GM19043 (cell line): ENCODE measurements around the gene CROCC2.

Experiments used
- ATAC-seq: cut with Tn5 transposase; IDR thresholded peaks from one replicate; pipeline ENCODE4 v1.9.1; 2021; ENCODE audit warnings: low read depth; ENCODE audit not compliant: unreplicated experiment

The CROCC2 gene

DNA sequence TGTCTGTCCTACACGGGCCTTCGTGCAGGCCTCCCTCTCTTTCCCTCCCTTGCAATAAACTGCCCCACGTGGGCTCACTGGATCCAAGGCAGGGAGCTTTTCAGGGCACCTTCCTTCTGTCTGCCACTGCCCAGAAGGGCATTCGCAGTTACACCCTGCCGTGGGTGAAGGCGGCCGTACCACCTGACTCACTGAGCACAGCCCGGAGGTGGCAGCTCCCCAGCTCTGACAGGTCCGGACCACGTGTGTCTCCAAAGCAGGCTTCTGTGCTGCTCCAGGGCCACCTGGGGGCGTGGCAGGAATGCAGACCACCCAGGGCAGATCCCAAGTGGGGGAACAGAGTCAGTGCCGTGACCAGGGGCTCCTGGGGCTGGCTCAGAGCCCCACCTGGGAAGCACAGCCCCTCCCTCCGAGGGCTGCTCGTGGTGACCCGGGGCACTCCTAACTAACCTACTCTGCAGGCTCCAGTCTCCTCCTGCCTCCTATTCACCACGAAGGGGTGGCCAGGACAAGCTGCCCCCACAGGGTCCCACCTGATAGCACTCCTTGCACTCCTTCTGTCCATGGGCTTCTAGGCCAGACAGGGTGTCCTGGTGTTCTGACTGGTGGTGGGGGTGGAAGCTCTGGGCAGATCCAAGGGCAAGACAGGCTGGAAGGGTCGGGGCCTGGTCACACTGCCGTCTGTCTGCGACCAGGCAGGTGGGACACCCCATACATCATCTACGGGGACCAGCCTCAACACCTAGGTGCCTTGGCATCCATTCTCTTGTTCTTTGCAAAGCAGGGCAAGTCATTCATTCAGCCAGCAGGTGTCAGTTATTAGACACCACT, 102.0 kb downstream of the CROCC2 start:
- ATAC-seq: no peak

DNA sequence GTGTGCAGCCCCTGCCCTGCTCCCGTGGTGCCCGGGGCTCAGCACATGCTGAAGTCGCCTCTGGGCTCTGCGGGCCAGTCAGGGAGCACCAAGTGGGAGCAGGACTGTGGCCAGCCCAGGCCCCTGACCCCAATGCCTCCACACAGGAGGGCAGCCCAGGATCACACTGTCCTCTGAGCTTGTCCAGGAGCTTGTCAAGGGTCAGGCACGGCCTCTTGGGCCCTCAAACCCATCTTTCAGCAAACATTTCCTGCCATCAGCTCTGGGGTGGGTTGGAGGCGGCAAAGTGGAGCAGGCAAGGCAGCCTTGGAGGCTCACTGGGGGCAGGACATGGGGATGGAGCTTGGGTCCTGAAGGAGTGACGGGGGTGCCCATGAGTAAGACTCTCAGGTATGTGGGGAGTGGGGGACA, 102.6 kb downstream of the CROCC2 start:
- no peak for ATAC-seq

DNA sequence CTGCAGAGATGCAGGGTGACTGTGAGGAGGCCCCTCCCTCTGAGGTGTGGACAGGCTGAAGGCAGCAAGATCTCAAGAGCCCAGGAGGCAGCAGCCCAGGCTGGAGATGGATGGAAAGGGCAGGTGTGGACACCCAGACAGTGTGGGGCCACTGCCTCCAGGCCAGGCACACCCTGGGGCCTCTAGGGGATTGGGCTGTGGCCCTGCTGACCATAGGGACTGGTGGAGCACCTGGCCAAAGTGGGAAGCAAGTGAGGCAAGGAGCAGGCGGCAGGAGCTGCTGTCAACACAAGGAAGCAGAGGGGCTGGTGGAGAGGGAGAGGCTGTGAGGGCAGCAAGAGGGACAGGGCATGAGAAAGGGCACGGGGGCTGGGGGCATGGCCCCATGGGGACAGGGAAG, 103.1 kb downstream of the CROCC2 start:
- ATAC-seq: no peak

DNA sequence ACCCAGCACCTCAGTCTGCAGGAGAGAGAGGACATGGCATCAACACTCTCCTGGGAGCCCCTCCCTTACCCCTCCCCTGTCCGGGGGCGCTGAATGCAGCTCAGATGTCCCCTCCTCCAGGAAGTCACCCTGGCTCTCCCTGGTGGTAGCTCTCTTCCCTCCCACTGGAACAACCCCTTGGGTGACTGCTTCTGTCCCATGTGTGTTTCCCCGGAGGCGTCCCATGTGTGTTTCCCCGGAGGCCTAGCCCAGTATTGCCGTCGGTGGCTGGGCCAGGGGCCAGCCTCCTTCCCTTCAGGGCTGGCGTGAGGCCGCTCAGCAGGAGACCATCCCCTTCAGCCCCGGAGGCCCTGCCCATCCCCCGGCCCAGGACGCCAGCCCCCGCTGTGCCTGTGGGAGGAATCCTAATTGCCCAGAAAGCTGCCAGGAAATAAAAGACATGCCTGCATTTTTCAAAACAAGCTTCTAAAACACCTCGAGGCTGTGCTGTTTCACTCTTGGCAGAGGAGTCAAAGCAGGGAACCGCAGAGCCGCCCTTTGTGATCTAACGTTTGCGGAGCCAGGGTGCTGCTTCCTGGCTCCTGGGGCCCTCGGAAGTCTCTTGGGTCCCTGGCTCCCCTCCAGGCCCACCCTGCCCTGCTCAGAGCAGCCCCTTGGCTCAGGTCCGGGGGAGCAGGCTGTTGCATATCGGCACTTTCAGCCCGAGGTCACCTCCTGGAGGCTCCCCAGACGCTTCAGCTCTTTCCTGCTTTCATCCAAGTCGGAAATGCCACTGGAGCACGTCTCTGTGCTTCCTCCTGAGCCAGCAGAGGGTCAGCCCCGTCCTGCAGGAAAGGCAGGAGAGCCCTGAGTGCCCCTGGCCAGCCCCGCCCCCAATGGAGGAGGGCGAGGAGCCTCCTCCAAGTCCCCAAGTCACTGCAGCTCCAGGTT, 103.7 kb downstream of the CROCC2 start:
- ATAC-seq: no peak

DNA sequence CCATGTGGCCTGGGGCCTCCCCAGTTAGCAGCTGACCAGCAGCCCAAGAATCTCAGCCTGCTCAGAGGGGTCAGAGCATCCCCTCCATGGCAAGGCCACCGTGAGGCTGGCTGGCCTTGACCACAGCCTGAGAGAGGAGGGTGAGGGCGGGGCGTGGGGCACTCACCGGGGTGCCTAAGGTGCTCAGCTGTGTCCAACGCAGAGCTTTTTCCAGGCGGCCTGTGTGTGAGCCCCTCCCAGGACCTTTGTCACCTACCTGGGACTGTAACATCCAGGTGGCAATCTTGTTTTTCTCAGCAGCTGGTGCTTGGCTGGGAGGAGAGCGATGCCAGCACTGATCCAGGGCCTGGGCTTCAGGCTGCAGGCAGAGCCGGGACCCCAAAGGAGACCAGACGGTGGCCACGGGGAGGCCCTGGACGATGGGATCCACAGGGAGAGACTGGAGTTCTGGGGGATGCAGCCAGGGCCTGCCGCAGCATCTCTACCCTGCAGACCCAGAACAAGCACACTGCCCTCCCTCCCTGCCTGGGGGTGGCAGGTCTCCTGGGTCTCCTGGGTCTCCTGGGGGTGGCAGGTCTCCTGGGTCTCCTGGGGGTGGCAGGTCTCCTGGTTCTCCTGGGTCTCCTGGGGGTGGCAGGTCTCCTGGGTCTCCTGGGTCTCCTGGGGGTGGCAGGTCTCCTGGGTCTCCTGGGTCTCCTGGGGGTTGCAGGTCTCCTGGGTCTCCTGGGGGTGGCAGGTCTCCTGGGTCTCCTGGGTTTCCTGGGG, 104.6 kb downstream of the CROCC2 start:
- ATAC-seq: no peak

DNA sequence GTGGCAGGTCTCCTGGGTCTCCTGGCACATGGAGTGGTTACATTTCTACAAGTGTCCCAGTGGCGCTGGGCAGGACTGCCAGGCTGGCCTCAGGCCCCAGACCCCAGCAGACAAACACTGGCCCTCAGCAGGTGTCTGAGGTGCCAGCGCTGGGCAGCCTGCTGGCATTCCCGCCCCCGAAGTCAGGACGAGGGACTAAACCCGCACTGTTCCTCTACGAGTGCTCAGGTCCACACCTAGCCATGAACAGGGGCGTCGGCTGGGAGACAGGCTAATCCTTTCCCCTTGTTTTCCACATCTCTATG, 105.1 kb downstream of the CROCC2 start:
- no peak for ATAC-seq

DNA sequence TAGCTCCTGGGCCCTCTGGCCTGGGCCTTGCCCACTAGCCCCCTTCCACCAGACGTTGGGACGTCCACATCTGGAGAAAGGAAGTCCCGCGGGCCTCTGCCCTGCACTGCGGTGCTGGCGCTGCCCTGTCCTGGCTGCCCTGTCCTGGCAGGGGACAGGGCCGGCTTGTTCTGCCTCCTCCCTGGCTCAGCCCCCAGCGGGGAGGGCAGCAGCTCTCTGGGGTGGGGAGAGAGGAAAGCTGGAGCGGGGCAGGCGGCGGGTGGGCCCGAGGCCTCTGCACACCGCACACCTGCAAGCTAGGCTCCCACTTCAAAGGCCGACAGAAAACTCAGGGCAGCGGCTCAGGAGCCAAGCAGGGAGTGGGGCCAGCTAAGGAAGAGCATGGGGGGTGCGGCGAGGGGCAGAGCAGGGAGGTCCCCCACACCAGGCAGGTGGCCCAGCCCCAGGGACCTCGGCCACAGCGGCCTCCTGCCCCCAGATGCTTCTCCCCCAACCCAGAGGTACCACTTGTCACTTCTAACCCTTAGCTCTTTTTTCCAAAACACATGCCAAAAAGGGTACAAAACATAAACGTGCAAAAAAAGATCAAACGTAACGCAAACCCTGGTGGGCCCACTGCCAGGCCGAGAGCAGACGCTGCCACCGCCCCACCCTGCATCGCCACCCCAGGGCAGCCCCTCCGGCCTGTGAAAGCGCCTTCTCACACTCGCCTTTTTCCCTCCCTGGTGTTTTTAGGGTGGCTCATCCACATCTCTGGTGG, 105.8 kb downstream of the CROCC2 start:
- no peak for ATAC-seq

DNA sequence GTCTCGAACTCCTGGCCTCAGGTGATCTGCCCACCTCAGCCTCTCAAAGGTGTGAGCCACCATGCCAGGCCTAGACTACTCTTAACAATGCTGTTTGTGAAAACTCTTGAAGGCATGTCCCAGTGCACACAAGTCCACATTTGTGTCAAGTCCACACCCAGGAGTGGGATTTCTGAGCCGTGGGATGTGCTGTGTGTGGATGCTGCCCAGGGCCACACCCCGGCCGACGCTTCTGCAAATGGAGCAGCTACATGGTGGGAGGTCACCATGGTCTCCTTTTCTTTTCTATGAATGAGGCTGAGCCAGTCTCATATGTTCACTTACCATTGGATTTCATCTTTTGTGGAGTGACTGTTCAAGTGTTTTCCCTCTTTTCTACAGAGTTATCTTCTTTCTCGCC, 108.1 kb downstream of the CROCC2 start:
- no peak for ATAC-seq

DNA sequence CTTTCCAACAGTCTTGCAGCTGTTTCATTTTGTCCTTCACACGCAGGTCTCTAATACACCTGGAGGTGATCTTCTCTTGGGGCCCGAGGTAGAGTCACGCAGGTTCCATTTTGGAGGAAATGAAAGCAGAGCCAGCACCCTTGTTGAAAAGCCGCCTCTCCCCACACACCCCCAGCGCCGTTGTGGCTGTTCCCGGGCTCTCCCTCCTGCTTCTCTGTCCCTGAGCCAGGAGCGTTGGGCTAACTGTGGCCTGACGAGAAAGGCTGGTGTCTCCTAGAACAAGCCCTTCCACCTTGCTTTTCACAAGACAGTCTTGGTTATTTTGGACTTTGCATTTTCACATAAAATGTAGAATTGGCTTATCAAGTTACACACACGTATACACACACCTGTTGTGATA, 108.6 kb downstream of the CROCC2 start:
- ATAC-seq: no peak

DNA sequence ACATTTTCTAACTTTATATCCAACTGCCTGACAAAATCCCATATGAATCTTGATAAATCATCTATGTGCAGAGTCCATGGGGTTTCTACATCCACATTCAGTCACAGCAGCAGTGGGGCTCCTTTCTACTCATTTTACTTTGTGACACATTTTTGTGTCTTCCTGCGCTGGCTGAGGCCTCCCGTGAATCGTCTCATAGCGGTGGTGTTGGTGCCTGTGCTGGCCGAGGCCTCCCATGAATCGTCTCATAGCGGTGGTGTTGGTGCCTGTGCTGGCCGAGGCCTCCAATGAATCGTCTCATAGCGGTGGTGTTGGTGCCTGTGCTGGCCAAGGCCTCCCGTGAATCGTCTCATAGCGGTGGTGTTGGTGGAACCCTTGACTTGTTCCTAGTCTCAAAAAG, 109.3 kb downstream of the CROCC2 start:
- no peak for ATAC-seq

DNA sequence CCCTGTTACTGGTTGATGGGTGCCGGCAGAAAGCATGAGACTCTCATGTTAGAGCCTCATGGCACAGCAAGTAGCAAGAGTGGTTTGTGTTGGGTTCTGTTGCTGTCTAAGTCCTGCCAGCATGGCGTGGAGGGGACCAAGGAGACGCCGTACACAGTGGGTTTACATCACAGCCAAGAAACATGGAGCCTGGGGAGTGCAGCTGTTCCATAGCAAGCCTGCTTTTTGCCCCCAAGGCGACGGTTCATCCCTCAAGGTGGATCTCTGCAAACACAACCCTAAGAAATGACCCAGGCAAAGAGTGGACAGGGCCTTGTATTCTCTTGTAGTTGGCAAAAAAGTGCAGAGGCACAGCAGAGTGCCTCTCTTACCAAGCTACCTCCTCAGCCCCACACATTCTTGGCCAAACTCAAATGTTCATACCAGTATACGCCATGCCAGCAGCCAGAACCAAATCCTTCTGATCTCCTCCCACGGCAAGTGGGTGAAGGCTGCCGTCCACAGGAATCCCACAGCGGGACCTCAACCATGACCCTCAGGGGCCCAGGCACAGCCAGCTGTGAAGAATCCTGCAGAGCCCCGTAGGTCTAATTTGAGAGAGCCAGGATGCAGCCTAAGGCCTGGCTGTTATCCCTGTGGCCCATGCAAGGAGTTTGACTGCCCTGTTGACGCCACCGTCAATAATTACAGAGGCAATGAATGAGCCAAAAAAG, 111.2 kb downstream of the CROCC2 start:
- ATAC-seq: no peak

DNA sequence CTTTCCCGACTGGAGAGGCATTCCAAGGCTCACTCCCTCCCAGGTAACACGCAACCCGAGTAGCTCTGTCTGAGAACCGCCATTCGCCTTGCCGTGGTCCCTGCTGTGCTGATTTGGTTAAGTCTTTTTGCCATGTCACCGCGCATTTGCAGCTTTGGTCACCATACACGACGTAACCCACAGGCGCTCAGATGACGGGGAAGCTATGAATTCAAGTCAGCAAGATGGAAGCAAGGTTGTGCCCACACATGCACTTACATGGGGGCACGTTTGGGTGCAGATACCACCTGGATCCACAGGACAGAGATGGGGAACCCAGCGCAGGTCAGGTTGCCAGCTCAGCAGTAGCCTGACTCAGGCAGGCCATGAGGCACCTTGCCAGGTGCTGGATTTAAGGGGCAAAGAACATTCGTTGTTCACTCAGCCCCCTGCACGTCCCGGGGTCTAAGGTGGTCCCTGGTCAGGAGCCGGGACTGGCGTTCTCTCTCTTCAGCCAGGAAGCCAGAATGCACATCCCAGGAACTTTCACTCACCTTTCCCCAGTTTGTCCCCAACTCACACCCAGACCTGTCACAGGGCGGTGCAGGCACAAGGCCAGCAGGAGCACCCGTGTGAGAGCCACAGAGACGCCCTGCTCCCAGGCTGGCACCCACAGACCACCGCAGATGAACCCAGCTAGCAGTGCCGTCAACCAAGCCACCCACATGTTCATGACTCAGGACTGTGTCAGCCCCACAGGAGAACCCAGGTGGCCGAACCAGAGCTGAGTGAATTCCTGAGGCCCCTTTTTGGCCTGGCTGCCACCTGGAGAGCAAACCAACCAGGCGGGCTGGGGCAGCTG, 112.1 kb downstream of the CROCC2 start:
- no peak for ATAC-seq

DNA sequence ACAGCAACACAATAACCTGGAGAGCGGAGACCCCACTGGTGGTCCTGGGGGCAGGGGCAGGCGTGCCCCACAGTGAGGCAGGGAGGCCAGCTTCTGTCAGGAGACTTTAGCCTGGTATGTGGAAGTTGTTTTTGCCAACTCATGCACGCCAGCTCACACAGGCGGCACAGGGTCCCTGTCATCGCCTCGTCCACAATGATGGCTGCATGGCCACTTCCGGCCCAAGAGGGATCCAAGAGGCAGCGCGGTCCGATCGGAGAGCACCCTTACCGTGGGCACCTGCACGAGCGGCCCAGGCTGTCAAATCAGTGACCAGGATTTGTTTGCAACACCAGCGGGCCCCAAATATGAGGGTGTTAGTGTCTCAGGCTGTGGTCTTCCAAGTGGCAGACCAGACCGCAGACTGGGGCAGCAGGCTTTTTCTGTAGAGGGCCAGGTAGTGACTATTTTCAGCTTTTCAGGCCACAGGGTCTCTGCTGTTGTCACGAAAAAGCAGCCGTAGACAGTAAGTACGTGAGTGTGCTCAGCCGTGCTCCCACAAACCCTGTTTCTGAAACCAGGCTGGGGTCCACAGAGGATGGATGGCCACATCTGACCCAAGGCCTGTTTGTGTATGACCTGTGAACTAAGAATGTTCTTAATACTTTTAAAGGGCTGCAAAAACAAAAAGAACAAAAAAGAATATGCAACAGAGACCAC, 113.5 kb downstream of the CROCC2 start:
- ATAC-seq: no peak

DNA sequence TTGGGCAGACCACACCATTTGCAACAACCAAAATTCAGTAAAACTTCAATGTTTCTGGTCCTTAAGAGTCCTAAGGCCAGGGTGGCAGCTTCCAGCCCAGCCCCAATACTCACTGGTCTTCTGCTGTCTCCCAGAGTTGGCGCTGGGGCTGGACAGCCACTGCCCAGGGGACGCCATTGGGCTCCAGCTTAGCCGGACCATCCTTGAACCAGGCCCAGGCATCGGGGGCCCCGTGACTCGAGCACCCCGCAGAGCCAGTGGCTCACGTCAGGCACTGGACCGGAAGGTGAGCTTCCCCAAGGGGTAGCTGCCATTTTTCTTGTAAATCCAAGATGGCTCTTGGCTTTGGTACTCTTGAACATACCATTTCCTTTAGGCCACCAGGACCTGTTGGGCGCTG, 114.1 kb downstream of the CROCC2 start:
- no peak for ATAC-seq

DNA sequence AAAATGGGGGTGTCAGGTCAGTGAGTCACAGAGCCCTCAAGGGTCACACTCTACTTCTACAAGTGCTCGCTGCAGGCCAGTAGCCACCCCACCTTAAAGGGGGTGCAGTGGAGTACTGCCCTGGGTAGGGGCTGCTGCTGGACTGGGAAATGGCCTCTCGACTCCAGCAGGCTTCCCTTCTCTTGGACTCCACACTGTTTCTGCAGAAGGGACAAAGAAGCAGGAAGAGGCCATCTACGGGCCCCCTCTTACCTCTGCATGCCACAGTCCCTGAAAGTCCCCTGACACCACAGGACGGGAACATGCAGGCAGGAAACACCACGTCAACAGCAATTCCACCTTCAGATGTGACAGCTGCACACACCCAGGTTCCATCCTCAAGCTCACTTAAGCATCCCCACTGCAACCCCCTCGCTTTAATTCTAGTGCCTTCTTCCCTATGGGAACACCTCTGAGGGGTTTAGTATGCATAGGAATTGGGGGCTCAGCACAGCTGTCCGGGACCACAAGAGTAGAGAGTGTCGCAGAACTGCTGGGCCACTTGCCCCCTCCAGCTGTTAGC, 114.6 kb downstream of the CROCC2 start:
- ATAC-seq: no peak

DNA sequence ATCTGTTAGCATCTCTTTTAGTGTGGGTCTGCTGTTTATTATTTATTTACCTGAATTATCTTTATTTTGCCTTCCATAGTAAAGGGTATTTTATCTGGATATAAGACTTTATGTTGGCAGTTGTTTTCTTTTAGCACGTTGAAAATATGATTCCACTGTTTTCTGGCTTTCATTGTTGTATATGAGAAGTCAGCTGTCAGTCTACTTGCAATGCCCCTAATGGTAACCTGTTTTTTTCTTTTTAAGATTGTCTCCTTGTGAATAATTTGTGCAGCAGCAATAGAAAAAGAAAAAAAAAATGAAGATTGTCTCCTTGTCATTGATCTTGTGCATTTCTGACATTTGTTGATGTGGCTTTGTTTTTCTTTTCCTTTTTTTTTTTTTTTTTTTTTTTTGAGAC, 119.5 kb downstream of the CROCC2 start:
- ATAC-seq: no peak

DNA sequence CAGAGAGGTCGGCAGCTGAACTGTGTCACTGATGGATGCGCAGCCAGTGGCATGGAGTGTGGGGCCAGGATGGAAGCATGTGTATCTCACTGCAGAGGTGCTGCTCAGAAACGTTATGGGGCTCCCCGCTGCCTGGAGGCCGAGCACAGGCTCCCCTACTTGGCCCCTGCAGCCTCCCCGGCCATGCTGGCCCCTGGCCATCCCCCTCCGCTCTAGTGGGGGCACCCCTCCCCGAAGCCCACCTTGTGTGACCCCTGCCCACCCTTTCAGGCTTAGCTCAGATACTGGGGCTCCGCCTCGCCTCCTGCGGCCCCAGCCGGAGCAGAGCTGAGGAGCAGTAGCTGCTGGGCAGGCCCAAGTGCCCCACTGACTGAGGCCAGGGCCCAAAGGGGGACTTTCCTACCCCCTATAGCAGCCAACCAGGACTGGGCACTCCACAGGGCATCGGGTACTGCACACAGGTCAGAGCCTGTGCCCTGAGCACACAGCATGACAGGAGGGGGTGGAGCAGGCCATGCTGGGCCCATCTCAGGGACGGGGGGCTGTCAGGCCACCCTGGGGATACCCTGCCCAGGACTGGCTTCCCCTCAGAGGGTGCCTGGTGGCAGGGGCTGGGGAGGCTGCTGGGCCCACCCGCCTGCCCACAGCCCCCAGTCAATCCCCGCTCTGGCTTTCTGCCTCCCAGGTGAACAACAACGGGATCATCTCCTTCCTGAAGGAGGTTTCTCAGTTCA, 123.6 kb downstream of the CROCC2 start:
- no peak for ATAC-seq
